Suprapubic skin (tissue), 4 donors: Measurements from ENCODE around the gene KRABD2.
"Not testable (repeated sequence)": the region's sequence is repeated elsewhere in the genome, so short reads cannot be mapped to it uniquely, and the experiment has no call there.

Experiments used
- DNase-seq, 2 donors: peaks; one replicate each; pipeline ENCODE4 v3.0.0-alpha.2; 2019; ENCODE audit warnings: low spot score in 2 of 2
- H3K27ac ChIP-seq: fragments of 200-600 bp; sonication (generic); one replicate; pipeline ENCODE4 v1.5.1; 2019
- H3K27me3 ChIP-seq: fragments of 200-600 bp; sonication (generic); one replicate; pipeline ENCODE4 v1.5.1; 2019
- H3K36me3 ChIP-seq: fragments of 200-600 bp; sonication (generic); one replicate; pipeline ENCODE4 v1.5.1; 2019
- H3K4me1 ChIP-seq: fragments of 200-600 bp; sonication (generic); one replicate; pipeline ENCODE4 v1.5.1; 2019
- H3K4me3 ChIP-seq: fragments of 200-600 bp; sonication (generic); one replicate; pipeline ENCODE4 v1.5.1; 2019; ENCODE audit warnings: mild to moderate bottlenecking
- H3K9me3 ChIP-seq: fragments of 200-600 bp; sonication (generic); one replicate; pipeline ENCODE4 v1.5.1; 2019
- CTCF ChIP-seq, 2 donors: fragments of 200-600 bp in 1 of 2; fragments of 450-650 bp in 1 of 2; sonication (generic) in 1 of 2; IDR thresholded peaks; one replicate each; pipeline ENCODE4 v1.5.1; 2016 to 2019; ENCODE audit warnings: antibody characterized with exemption in 2 of 2, mild to moderate bottlenecking in 1 of 2, moderate library complexity in 1 of 2
- EP300 ChIP-seq: sonication (generic); formaldehyde crosslinking; IDR thresholded peaks from one replicate; pipeline ENCODE4 v1.6.1; 2017; ENCODE audit warnings: antibody characterized with exemption
- POLR2A ChIP-seq, 2 donors: fragments of 450-650 bp; IDR thresholded peaks; one replicate each; pipeline ENCODE4 v1.6.1; 2017; ENCODE audit warnings: antibody characterized with exemption in 2 of 2, mild to moderate bottlenecking in 2 of 2, moderate library complexity in 2 of 2
- POLR2AphosphoS5 ChIP-seq, 3 donors: sonication (generic); formaldehyde crosslinking; IDR thresholded peaks; one replicate each; pipeline ENCODE4 v1.6.1; 2017; ENCODE audit warnings: antibody characterized with exemption in 3 of 3
- WGBS: methylation state at CpG from one replicate; pipeline ENCODE4 v1.1.5; 2018; 5-methylcytosine and 5-hydroxymethylcytosine counted together

KRABD2 gene

GRCh38 chr17:8384801-8385378 lies 8.4 kb upstream of the KRABD2 start:
- no peak for DNase-seq
- no peaks in the 10 kb centered on the region for H3K9me3 ChIP-seq
- peaks cover 19% of the 10 kb centered on the region for H3K36me3 ChIP-seq
- TF ChIP-seq POLR2AphosphoS5 (IDR thresholded peaks at IDR 0.05) (no peak), CTCF (IDR thresholded peaks at IDR 0.05) (no peak), POLR2A (IDR thresholded peaks at IDR 0.05) (no peak), EP300 (no peak)
- no peaks in the 10 kb centered on the region for H3K27me3 ChIP-seq
- H3K4me3 ChIP-seq = no peak overlapping the region
- 71% methylated on average over 12 of the region's 12 CpGs for WGBS
- peaks cover 33% of the 10 kb centered on the region for H3K4me1 ChIP-seq
- H3K27ac ChIP-seq = no peak overlapping the region

GRCh38 chr17:8383143-8383822 lies 6.8 kb upstream of the KRABD2 start, which contains the start of gene RPL26:
TSS of gene RPL26 (minus strand) at chr17:8383193. CDS start at chr17:8382310, 883 bp downstream.
- Histone ChIP-seq H3K4me3 (peak within 1 kb of the TSS; percentile 76), H3K27me3 (no peaks in the 10 kb centered on the region), H3K4me1 (peaks cover 41% of the 10 kb centered on the region), H3K36me3 (peaks cover 35% of the 10 kb centered on the region), H3K27ac (peak within 1 kb of the TSS; percentile 81), H3K9me3 (no peaks in the 10 kb centered on the region)
- DNase-seq = peak; percentile 98
- TF ChIP-seq CTCF (IDR thresholded peaks at IDR 0.05) (peak; percentile 96 to 97), POLR2AphosphoS5 (IDR thresholded peaks at IDR 0.05) (peak in 2 of 3 donors; percentile 89 to 94), EP300 (no peak), POLR2A (IDR thresholded peaks at IDR 0.05) (peak; percentile 82 to 91)
- WGBS = 0% methylated on average over 24 of the region's 55 CpGs

GRCh38 chr17:8382880-8383142 lies 6.3 kb upstream of the KRABD2 start:
- Histone ChIP-seq H3K9me3 (no peaks in the 10 kb centered on the region), H3K4me1 (peaks cover 41% of the 10 kb centered on the region), H3K36me3 (peaks cover 39% of the 10 kb centered on the region), H3K27ac (peak overlapping the region; percentile 81), H3K4me3 (peak overlapping the region; percentile 76), H3K27me3 (no peaks in the 10 kb centered on the region)
- no peak for DNase-seq
- TF ChIP-seq POLR2AphosphoS5 (IDR thresholded peaks at IDR 0.05) (peak in 1 of 3 donors; percentile 88), EP300 (no peak)
- WGBS = under 1% methylated on average over 15 of the region's 15 CpGs

- TF ChIP-seq EP300 (no peak), POLR2A (IDR thresholded peaks at IDR 0.05) (no peak), POLR2AphosphoS5 (IDR thresholded peaks at IDR 0.05) (no peak), CTCF (IDR thresholded peaks at IDR 0.05) (no peak)
- 19% methylated on average over 27 of the region's 27 CpGs for WGBS
- peaks cover 41% of the 10 kb centered on the region for H3K4me1 ChIP-seq
Measured at GRCh38 chr17:8382052-8382879, 5.8 kb upstream of the KRABD2 start.

GRCh38 chr17:8380049-8380448 lies 3.5 kb upstream of the KRABD2 start:
- H3K4me3 ChIP-seq = no peak overlapping the region
- no peak overlapping the region for H3K27ac ChIP-seq
- H3K9me3 ChIP-seq = no peaks in the 10 kb centered on the region
- TF ChIP-seq CTCF (IDR thresholded peaks at IDR 0.05) (no peak), POLR2A (IDR thresholded peaks at IDR 0.05) (no peak), EP300 (no peak)
- H3K4me1 ChIP-seq = peaks cover 58% of the 10 kb centered on the region
- no peak for DNase-seq
- 54% methylated on average over 3 of the region's 3 CpGs for WGBS
- H3K27me3 ChIP-seq = no peaks in the 10 kb centered on the region
- peaks cover 46% of the 10 kb centered on the region for H3K36me3 ChIP-seq

More at GRCh38 chr17:8382052-8382879, 5.8 kb upstream of the KRABD2 start:
- no peaks in the 10 kb centered on the region for H3K9me3 ChIP-seq
- peaks cover 44% of the 10 kb centered on the region for H3K36me3 ChIP-seq
- peak overlapping the region; percentile 81 for H3K27ac ChIP-seq
- H3K4me3 ChIP-seq = peak overlapping the region; percentile 76
- DNase-seq = no peak
- H3K27me3 ChIP-seq = no peaks in the 10 kb centered on the region

GRCh38 chr17:8378117-8378516 lies 1.6 kb upstream of the KRABD2 start:
- WGBS = 81% methylated on average over 8 of the region's 8 CpGs
- not testable (repeated sequence) for H3K9me3 ChIP-seq, H3K27ac ChIP-seq, DNase-seq, H3K4me3 ChIP-seq, H3K27me3 ChIP-seq
- Histone ChIP-seq H3K36me3 (peaks cover 46% of the 10 kb centered on the region), H3K4me1 (peaks cover 53% of the 10 kb centered on the region)
